H1 (cell line): Measurements from ENCODE around the gene HNRNPA1. TPM values are rescaled to one million over a fixed set of nuclear protein-coding genes. Genes with fewer than 3 reads are reported as not detected.
A peak's percentile ranks its signal among the peaks of the same experiment; 100 is the strongest.

Experiments
- BRCA1 ChIP-seq: IDR thresholded peaks from 2 replicates; pipeline ENCODE4 v1.6.1; 2012; ENCODE audit warnings: low read depth, low read length, improper control_type of control experiment
- CHD2 ChIP-seq: IDR thresholded peaks from 2 replicates; pipeline ENCODE4 v1.6.1; 2012; ENCODE audit warnings: low read length, improper control_type of control experiment
- EP300 ChIP-seq, 2 experiments: IDR thresholded peaks; 1 replicate in 1 of 2; 2 replicates in 1 of 2; pipeline ENCODE4 v1.6.1; 2011 to 2012; ENCODE audit warnings: low read depth in 2 of 2, low read length in 2 of 2, mild to moderate bottlenecking in 2 of 2, borderline replicate concordance in 1 of 2, inconsistent platforms in 1 of 2, moderate library complexity in 1 of 2
- EZH2 ChIP-seq: fragments of 200-600 bp; sonication (generic); IDR thresholded peaks from 2 replicates; pipeline ENCODE4 v1.7.1; 2012; ENCODE audit warnings: low read depth, mild to moderate bottlenecking, moderate library complexity, low read length, inconsistent platforms; ENCODE audit not compliant: severe bottlenecking
- FOSL1 ChIP-seq: IDR thresholded peaks from 2 replicates; pipeline ENCODE4 v1.6.1; 2011; ENCODE audit warnings: mild to moderate bottlenecking, low read depth, low read length, moderate library complexity; ENCODE audit not compliant: insufficient read depth
- JUN ChIP-seq: IDR thresholded peaks from 2 replicates; pipeline ENCODE4 v1.6.1; 2011; ENCODE audit warnings: low read depth, mild to moderate bottlenecking, improper control_type of control experiment, low read length
- KDM5A ChIP-seq: fragments of 200-600 bp; IDR thresholded peaks from 2 replicates; pipeline ENCODE4 v1.7.1; 2012; ENCODE audit warnings: mild to moderate bottlenecking, low read length, inconsistent platforms, mixed read lengths
- MAFK ChIP-seq: IDR thresholded peaks from 2 replicates; pipeline ENCODE4 v1.6.1; 2012; ENCODE audit warnings: low read depth, mild to moderate bottlenecking, improper control_type of control experiment, low read length
- POLR2AphosphoS5 ChIP-seq: IDR thresholded peaks from 2 replicates; pipeline ENCODE4 v1.6.1; 2011; ENCODE audit warnings: low read depth, low read length
- POU5F1 ChIP-seq: IDR thresholded peaks from 2 replicates; pipeline ENCODE4 v1.6.1; 2011; ENCODE audit warnings: low read depth, mild to moderate bottlenecking, low read length, moderate library complexity
- RAD21 ChIP-seq, 2 experiments: IDR thresholded peaks in 1 of 2; conservative IDR thresholded peaks in 1 of 2; 2 replicates each; pipeline ENCODE4 v1.6.1; 2011; ENCODE audit warnings: low read depth in 2 of 2, low read length in 2 of 2, improper control_type of control experiment in 1 of 2, inconsistent platforms in 1 of 2, mild to moderate bottlenecking in 1 of 2, moderate library complexity in 1 of 2
- RBBP5 ChIP-seq: IDR thresholded peaks from 2 replicates; pipeline ENCODE4 v1.7.1; 2012; ENCODE audit warnings: low read depth, mild to moderate bottlenecking, inconsistent platforms, low read length, moderate library complexity, borderline replicate concordance
- SAP30 ChIP-seq: fragments of 300-600 bp; sonication (generic); IDR thresholded peaks from 2 replicates; pipeline ENCODE4 v1.7.1; 2012; ENCODE audit warnings: low read length, moderate library complexity, mild to moderate bottlenecking, inconsistent platforms; ENCODE audit not compliant: insufficient read depth, insufficient replicate concordance
- SP1 ChIP-seq: IDR thresholded peaks from 2 replicates; pipeline ENCODE4 v1.6.1; 2011; ENCODE audit warnings: low read depth, low read length
- SP4 ChIP-seq: IDR thresholded peaks from 2 replicates; pipeline ENCODE4 v1.6.1; 2012; ENCODE audit warnings: low read length, inconsistent platforms
- SRF ChIP-seq: IDR thresholded peaks from 2 replicates; pipeline ENCODE4 v1.6.1; 2011; ENCODE audit warnings: mild to moderate bottlenecking, low read depth, low read length, moderate library complexity
- TAF7 ChIP-seq: optimal IDR thresholded peaks from 2 replicates; pipeline ENCODE3; 2011; ENCODE audit warnings: low read depth, mild to moderate bottlenecking, inconsistent platforms, low read length, moderate library complexity, borderline replicate concordance
- polyA plus RNA-seq, 7 experiments: library from polyadenylated mRNA; depleted of rRNA in 3 of 7; stranded (reverse) in 5 of 7; unstranded in 2 of 7; fragments of >200 nt in 5 of 7; fragments of 200-250 nt in 2 of 7; gene quantifications; 1 replicate in 5 of 7; 2 replicates in 1 of 7; 4 replicates in 1 of 7; pipeline versions ENCODE4 v1.2.1 to v1.2.3, GENCODE V29; 2011 to 2013; ENCODE audit warnings: missing spikeins in 2 of 7, mixed read lengths in 2 of 7
- total RNA-seq: library from RNA; stranded (reverse); fragmentation: NEBNext Ultra II Directional; extraction: Animal tissue kit (Norgen Biotek cat#: 25700); gene quantifications from 2 replicates; pipeline ENCODE4 v1.2.1, GENCODE V29; 2021
- TF ChIP-seq, protein P1 (sequence below), 3 experiments: IDR thresholded peaks; 1 replicate in 2 of 3; 2 replicates in 1 of 3; pipeline versions ENCODE4 v1.5.1 to v1.6.1; 2011; ENCODE audit warnings: low read length in 3 of 3, mild to moderate bottlenecking in 3 of 3, inconsistent platforms in 2 of 3, low read depth in 1 of 3, moderate library complexity in 1 of 3; ENCODE audit not compliant: insufficient read depth in 1 of 3; ENCODE audit errors: control extremely low read depth in 1 of 3
- TF ChIP-seq, protein P2 (sequence below): IDR thresholded peaks from 2 replicates; pipeline ENCODE4 v1.6.1; 2012; ENCODE audit warnings: inconsistent platforms
- TF ChIP-seq, protein P3 (sequence below): IDR thresholded peaks from 2 replicates; pipeline ENCODE4 v1.6.1; 2011; ENCODE audit warnings: low read length, improper control_type of control experiment

Gene HNRNPA1
- total and polyA plus RNA-seq, 2 of the 8 experiments (the other 6 are each of a cell fraction or from before 2014, with no cell fraction given), result 835 to 2,738 TPM

DNA sequence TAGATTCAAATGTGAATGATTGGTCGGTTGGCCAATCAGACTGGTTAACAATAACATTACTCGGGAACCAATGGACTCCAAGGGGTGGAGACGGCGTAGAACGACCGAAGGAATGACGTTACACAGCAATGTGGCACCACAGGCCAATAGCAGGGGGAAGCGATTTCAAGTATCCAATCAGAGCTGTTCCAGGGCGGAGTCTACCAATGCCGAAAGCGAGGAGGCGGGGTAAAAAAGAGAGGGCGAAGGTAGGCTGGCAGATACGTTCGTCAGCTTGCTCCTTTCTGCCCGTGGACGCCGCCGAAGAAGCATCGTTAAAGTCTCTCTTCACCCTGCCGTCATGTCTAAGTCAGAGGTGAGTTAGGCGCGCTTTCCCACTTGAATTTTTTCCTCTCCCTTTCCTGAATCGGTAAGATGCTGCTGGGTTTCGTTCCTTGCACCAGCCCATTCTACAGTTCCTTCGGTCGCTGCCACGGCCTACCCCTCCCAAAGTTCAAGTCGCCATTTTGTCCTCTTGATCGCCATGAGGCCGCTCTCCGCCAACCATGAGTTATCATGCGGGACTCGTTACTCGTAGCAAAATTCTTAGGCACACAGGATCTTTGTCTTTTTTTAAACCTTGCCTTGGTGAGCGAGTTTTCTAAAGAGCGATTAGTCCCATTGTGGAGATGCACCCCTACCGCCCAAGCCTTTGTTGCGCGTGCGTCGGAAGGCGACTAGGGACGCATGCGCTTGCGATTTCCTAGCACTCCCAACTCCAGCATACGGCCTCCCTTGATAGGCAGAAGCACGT is at the start of gene HNRNPA1 (continued):
- TF ChIP-seq, protein P1, sequence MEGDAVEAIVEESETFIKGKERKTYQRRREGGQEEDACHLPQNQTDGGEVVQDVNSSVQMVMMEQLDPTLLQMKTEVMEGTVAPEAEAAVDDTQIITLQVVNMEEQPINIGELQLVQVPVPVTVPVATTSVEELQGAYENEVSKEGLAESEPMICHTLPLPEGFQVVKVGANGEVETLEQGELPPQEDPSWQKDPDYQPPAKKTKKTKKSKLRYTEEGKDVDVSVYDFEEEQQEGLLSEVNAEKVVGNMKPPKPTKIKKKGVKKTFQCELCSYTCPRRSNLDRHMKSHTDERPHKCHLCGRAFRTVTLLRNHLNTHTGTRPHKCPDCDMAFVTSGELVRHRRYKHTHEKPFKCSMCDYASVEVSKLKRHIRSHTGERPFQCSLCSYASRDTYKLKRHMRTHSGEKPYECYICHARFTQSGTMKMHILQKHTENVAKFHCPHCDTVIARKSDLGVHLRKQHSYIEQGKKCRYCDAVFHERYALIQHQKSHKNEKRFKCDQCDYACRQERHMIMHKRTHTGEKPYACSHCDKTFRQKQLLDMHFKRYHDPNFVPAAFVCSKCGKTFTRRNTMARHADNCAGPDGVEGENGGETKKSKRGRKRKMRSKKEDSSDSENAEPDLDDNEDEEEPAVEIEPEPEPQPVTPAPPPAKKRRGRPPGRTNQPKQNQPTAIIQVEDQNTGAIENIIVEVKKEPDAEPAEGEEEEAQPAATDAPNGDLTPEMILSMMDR (IDR thresholded peaks at IDR 0.05; ENCODE audit: control extremely low read depth in 1 of 3, insufficient read depth in 1 of 3, low read depth in 1 of 3, low read length in 3 of 3), result no peak
- TF ChIP-seq JUN (no peak), EP300 (IDR thresholded peaks at IDR 0.05; ENCODE audit: borderline replicate concordance in 1 of 2, low read depth in 2 of 2, low read length in 2 of 2) (0 out of 3 replicates have a peak, but pooled peaks of 1 of the 2 experiments have one; percentile 1), TAF7 (peak; percentile 98), KDM5A (no peak), MAFK (no peak), SP1 (peak; percentile 99), CHD2 (peak; percentile 88), RBBP5 (no peak), POLR2AphosphoS5 (peak; percentile 99), EZH2 (no peak), BRCA1 (no peak), SRF (no peak), FOSL1 (no peak), POU5F1 (no peak), RAD21 (IDR thresholded peaks at IDR 0.05 in 1 of 2, conservative IDR thresholded peaks at IDR 0.05 in 1 of 2; ENCODE audit: low read depth in 2 of 2, low read length in 2 of 2) (no peak), SP4 (peak; percentile 36), SAP30 (no peak)
- TF ChIP-seq, protein P2, sequence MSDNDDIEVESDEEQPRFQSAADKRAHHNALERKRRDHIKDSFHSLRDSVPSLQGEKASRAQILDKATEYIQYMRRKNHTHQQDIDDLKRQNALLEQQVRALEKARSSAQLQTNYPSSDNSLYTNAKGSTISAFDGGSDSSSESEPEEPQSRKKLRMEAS, result peak; percentile 93
- TF ChIP-seq, protein P3, sequence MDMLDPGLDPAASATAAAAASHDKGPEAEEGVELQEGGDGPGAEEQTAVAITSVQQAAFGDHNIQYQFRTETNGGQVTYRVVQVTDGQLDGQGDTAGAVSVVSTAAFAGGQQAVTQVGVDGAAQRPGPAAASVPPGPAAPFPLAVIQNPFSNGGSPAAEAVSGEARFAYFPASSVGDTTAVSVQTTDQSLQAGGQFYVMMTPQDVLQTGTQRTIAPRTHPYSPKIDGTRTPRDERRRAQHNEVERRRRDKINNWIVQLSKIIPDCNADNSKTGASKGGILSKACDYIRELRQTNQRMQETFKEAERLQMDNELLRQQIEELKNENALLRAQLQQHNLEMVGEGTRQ, result no peak
